Measurements from ENCODE around the gene MLX.
"Not testable (repeated sequence)": the region's sequence is repeated elsewhere in the genome, so short reads cannot be mapped to it uniquely, and the experiment has no call there.

MLX gene

DNA sequence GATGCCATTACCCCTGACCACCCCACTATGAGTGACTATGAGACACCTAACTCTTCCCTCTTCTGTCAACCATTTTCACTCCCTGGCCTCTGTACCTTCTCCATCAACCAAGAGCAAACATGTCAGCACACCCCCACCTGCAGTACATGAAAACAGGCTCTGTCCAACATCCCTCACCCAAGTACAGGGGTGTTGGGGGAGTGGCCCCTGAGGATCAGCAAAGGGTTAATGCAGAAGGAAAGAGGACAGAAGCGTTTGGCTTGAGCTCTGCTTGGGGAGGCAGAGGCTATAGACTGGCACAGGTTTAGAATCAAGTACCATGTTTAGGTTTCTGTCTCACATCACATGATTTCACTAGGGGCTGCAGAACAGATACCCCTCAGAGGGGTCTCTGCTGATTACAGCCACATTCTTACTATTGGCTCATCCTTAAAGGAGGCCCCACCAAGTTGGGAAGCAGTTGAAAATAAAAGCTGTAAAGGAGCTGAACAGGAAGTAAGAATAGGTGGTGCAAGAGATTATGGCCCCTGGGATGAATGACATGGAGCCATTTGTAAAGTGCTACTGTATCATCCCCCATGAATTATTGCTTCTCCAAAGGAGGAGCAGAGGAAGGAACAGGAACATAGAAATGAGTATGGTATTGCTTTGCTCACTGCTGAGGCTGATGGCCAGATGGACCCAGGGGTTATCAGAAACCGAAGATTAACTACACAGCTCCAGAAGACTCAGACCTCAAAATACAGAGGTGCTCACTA, 13.1 kb downstream of the MLX start:
- DNase-seq (ENCODE audit: low read depth) = no peak

DNA sequence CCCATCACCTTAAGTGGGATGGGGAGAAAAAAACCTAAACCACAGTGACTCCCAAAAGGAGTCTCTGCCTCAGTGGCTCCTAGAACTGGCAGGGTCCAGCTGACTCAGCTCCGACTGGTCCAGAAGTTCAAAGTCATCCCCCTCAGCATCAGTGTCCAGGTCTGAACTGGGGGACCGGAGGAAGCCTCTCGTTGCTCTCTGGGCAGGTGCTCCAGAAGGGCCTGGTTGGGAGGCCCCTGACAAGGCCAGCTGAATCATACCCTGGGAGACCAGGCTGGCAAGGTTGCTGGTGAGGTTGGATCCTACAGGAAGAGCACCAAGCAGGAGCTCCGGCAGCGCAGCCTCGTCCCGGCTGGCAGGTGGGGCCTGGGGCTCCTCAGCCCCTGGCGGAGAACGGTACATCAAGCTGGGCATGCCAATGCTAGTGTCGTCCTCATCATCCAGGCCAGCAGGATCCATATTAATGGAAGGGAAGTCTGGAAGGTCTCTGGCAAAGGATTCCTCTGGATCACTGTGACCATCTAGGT, 14.9 kb downstream of the MLX start:
- no peak for DNase-seq (ENCODE audit: low read depth)

GRCh38 chr17:42584880-42585279, 18.0 kb downstream of the MLX start:
- no peak for DNase-seq (ENCODE audit: low read depth)

DNA sequence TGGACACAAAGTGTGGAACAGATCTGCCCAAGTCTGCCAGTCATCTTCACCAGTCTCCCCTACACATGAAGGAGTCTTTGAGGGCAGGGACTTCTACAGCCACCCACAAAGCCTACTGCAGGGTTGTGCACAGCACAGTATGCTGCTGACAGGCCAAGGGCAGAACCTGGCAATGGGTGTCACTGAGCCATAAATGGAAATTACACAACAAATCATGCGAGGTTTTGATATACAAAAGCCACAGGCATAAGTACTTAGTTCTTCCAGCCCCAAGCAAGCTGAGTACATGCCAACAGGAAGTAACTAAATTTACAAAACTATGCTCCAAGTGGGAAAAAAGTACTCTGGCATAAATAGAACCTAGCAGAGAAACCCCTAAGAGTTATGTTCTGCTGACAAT, 18.5 kb downstream of the MLX start:
- DNase-seq (ENCODE audit: low read depth) = no peak

DNA sequence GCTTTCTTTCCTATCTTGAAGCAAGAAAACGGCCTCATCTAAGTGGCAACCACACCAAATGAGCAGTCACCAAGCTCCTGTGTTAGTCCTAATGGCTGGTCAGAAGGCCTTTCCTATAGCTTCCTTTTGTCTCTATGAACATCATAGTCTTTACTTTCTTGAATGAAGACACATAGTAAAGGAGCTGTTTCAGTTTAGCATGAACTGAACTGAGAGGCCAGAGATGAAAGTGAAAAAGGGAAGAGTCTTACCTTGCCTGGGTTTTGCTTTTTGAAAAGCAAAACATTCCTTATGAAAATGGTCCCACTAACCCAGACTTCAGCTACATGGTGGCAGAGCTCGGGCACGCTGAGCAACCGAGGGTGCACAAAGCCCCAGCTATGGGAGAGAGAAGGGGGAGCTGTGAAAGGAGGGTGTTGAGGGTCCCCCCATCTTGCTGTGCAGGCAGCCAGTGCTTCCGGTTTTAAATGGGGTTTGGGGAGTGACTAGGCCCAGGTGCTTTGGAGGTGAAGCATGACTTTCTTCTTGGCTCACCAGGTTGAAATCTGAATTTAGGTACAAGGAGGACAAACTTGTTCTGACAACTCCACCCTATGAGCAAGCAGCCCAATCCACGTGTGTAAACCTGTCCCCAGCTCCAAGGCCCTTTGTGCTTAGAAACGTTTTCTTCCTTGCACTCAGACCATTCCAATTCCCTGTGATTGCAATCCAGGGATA, 19.8 kb downstream of the MLX start:
- no peak for DNase-seq (ENCODE audit: low read depth)

DNA sequence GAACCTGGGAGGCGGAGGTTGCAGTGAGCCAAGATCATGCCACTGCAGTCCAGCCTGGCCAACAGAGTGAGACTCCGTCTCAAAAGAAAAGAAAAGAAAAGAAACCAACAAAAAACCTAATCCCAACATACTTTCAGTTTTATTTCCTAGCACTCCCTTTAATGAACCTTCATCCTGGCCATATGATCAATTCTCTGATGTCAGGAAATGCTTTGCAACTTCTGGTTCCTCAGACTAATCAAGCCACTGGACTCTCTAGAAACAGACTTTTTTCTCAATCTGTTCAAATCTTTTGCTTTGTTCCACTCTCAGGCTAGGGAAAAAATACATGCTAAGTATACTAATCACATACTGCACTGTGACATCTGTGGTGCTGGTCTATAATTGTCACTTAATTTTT, 24.0 kb downstream of the MLX start:
- DNase-seq (ENCODE audit: low read depth) = no peak

- no peak for DNase-seq (ENCODE audit: low read depth)
Observed at GRCh38 chr17:42591411-42591810, 24.5 kb downstream of the MLX start.

GRCh38 chr17:42596386-42596785, 29.5 kb downstream of the MLX start:
- DNase-seq (ENCODE audit: low read depth) = no peak

DNA sequence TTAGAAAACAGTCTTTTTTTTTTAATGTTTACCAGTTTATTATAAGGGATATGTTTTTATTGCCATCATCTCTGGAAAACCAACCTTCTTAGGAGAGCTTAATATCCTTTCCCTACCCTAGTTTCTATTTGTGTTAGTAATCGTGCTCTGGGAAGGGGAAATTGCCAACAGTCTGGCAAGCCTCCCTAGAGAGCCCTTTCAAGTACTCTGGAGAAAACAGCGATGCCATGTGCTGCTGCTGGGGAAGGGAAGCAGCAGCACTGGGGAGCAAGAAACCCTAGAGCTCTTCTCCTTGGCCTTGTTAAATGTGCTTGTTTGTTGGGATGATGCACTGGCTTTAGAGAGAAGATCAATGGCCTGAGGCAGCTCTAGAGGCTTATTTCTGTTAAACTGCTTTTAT, 32.0 kb downstream of the MLX start:
- no peak for DNase-seq (ENCODE audit: low read depth)

DNA sequence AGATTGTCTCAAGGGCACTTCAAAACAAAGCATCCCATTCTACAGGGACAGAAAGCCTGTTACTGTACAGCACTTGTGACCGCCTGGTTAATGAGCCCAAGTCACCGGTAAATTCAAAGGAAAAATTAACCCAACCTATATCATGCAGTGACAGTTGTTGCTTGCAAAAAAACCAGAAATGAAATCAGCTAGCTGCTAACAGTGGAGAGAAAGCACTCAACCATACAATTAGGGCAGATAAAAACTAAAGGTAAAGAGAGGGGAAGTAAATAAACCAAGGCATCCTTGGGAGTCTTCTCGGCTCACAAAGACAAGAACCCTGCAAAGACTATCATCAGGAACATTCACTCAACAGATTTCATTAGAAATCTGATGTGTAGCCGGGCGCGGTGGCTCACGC, 36.4 kb downstream of the MLX start:
- DNase-seq (ENCODE audit: low read depth) = no peak

DNA sequence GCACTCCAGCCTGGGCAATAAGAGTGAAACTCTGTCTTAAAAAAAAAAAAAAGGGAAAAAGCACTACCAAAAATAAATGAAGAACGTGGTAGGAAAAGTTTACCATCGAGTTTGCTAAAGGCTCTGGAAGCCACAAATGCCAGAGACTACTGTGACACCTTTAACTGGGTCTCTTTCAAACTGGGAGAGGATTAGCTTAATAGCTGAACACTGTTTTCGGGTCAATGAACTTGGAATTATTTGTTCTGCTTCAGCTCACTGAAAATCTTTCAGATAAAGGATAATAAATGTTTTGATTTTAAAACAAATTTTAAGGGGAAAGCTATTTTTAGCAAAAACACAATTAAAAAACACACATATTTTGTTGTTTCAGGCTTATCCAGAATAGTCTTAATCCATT, 40.9 kb downstream of the MLX start:
- DNase-seq (ENCODE audit: low read depth) = no peak

GRCh38 chr17:42608305-42609181, 41.6 kb downstream of the MLX start:
- no peak for DNase-seq (ENCODE audit: low read depth)

GRCh38 chr17:42609182-42609813, 42.4 kb downstream of the MLX start, which contains the start of the genes RETREG3 and TUBG1:
Gene RETREG3, minus strand, starts transcription at chr17:42609374. Its CDS starts 50 bp downstream, at chr17:42609324.
Gene TUBG1, plus strand, starts transcription at chr17:42609683. Its CDS starts 55 bp downstream, at chr17:42609738.
- DNase-seq (ENCODE audit: low read depth) = peak; percentile 99

- not testable (repeated sequence) for DNase-seq (ENCODE audit: low read depth)
Observed at GRCh38 chr17:42609814-42610801, 43.2 kb downstream of the MLX start.

- DNase-seq (ENCODE audit: low read depth) = no peak
Observed at GRCh38 chr17:42612013-42612412, 45.1 kb downstream of the MLX start.

- DNase-seq (ENCODE audit: low read depth) = no peak
Observed at GRCh38 chr17:42613699-42614295, 46.9 kb downstream of the MLX start.

DNA sequence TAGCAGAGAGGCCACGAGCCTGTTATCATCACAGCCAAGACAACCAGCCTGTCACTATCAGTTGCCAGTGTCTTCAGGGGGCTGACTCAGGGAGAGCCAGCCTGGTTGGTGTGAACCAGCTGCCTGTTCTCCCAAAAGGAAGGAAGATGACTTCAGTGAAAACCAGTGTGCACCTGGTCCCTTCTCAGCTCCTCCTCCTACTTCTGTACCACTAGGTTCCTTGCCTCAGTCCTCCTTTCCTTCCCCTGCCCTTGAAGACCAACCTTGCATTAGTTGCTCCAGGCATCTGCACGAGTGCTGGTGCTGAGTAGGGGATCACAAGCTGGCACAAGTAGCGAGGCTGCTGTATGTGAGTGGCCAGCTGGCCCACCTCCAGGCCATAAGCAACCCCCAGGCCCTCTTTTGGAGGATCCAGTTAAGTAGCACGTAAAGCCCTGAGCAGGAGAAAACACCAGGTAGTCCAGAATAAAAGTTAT, 51.1 kb downstream of the MLX start:
- DNase-seq (ENCODE audit: low read depth) = no peak

- no peak for DNase-seq (ENCODE audit: low read depth)
Observed at GRCh38 chr17:42618442-42619150, 51.7 kb downstream of the MLX start.

DNA sequence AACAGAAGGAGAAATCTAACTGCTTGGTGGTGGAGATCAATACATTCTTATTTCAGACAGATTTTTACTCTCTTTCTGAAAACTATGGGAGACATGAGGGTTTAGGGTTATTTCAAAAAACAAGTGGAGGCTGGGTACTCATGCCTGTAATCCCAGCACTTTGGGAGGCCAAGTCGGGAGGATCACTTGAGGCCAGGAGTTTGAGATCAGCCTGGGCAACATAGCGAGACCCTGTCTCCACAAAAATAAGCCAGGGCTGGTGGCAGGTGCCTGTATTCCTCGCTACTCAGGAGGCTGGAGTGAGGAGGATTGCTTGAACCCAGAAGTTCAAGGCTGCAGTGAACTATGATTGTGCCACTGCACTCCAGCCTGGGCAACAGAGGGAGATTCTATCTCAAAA, 55.1 kb downstream of the MLX start:
- not testable (repeated sequence) for DNase-seq (ENCODE audit: low read depth)

Measured in GM04504 (cell line).